Heart left ventricle (tissue), 13 donors: ENCODE results near the gene MRPL21.

Source experiments
- POLR2A ChIP-seq, 2 donors: fragments of 450-650 bp; IDR thresholded peaks; one replicate each; pipeline ENCODE4 v1.6.1; 2017; ENCODE audit warnings: antibody characterized with exemption in 2 of 2, mild to moderate bottlenecking in 2 of 2, moderate library complexity in 2 of 2
- TF ChIP-seq, protein P1 (sequence below), 12 donors: fragments of 200-600 bp; sonication (generic) in 4 of 12; IDR thresholded peaks; one replicate each; pipeline versions ENCODE4 v1.5.0 to v1.8.0; 2018 to 2022; ENCODE audit warnings: antibody characterized with exemption in 12 of 12, mild to moderate bottlenecking in 5 of 12
- donor health status: ischemic (EF 13 %, LVEDD 7.1; RV severe dilation, severe dysfunction).
- donor health status: DM: no; HTN: yes; CAD: no.
- donor health status: DM: no; HTN: no; CAD: no.
- donor health status: ischemic (EF 25% LVEDD 6.9; RV normal size, moderate dysfunction).
- donor health status: ischemic (EF 25% LVEDD 5.7; RV mildly dilated, moderate dysfunction).
- donor health status: ischemic (EF 35%, LVEDD 5.7; RV mildly dilated, moderate dysfunction).
- donor health status: nonischemic (EF 11% LVEDD 7.7; RV severe dilation, severe dysfunction).
- donor health status: DM: yes; HTN: yes; CAD: no.
- donor health status: PGD.
- donor health status: ischemic (EF 29% LVEDD 5.4; RV normal size, mild dysfunction).
- donor health status: nonischemic (EF 23%, LVEDD 6.1; RV moderate dilation, normal function).

DNA sequence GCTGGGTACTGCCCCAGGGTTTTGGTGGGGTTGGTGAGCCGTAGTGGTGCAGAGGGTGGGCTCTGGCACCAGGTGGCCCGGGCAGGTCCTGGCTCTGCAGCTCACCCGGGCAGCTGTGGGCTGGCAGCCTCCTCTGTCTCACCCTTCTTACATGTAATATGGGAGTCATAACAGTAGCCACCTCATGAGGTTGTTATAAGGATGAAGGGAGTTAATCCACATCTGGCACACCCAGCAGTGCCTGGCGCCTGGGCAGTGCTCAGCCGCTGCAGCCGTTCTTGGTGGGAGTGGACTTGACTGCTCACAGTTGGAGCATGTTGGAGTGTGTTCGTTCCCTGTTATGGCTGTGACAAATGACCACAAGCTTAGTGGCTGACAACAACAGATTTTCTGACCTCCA, 28.7 kb upstream of the MRPL21 start:
- TF ChIP-seq POLR2A (IDR thresholded peaks at IDR 0.05): no peak
- TF ChIP-seq, protein P1, sequence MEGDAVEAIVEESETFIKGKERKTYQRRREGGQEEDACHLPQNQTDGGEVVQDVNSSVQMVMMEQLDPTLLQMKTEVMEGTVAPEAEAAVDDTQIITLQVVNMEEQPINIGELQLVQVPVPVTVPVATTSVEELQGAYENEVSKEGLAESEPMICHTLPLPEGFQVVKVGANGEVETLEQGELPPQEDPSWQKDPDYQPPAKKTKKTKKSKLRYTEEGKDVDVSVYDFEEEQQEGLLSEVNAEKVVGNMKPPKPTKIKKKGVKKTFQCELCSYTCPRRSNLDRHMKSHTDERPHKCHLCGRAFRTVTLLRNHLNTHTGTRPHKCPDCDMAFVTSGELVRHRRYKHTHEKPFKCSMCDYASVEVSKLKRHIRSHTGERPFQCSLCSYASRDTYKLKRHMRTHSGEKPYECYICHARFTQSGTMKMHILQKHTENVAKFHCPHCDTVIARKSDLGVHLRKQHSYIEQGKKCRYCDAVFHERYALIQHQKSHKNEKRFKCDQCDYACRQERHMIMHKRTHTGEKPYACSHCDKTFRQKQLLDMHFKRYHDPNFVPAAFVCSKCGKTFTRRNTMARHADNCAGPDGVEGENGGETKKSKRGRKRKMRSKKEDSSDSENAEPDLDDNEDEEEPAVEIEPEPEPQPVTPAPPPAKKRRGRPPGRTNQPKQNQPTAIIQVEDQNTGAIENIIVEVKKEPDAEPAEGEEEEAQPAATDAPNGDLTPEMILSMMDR (IDR thresholded peaks at IDR 0.05): no peak
